ENCODE data around the gene MRC2.

DNA sequence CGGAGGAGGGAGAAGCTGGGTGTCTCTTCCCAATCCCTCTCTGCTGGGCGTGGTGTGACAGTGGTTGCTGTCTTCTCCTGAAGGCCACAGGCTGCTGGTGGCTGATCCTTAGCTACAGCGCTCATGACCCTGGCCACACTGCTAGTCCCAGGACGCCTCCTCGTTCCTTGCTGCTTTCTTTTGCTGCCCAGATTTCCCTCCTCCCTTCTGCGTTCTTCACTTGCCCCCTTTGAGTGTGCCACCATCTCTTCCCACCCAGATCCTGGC, 90.1 kb downstream of the MRC2 start:
- TF ChIP-seq, protein P1, sequence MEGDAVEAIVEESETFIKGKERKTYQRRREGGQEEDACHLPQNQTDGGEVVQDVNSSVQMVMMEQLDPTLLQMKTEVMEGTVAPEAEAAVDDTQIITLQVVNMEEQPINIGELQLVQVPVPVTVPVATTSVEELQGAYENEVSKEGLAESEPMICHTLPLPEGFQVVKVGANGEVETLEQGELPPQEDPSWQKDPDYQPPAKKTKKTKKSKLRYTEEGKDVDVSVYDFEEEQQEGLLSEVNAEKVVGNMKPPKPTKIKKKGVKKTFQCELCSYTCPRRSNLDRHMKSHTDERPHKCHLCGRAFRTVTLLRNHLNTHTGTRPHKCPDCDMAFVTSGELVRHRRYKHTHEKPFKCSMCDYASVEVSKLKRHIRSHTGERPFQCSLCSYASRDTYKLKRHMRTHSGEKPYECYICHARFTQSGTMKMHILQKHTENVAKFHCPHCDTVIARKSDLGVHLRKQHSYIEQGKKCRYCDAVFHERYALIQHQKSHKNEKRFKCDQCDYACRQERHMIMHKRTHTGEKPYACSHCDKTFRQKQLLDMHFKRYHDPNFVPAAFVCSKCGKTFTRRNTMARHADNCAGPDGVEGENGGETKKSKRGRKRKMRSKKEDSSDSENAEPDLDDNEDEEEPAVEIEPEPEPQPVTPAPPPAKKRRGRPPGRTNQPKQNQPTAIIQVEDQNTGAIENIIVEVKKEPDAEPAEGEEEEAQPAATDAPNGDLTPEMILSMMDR (IDR thresholded peaks at IDR 0.05; ENCODE audit: insufficient read depth, low read length, poor library complexity, severe bottlenecking) = no peak
- no peak for TF ChIP-seq EZH2phosphoT487 (conservative IDR thresholded peaks at IDR 0.05; ENCODE audit: low read length)
